Naive thymus-derived CD4-positive, alpha-beta T cell (primary cell): ENCODE data around the gene TATDN2. TPM values are rescaled to one million over a fixed set of nuclear protein-coding genes. Genes with fewer than 3 reads are reported as not detected.
"Not testable (repeated sequence)": the region's sequence is repeated elsewhere in the genome, so short reads cannot be mapped to it uniquely, and the experiment has no call there.

Experiments
- ATAC-seq: fragments of 150-1000 bp; cut with Tn5 transposase; 2 replicates; pipeline ENCODE4 v1.10.0; 2021; ENCODE audit warnings: mild to moderate bottlenecking, moderate library complexity
- CTCF ChIA-PET: fragments of 350-600 bp; sonication (Branson Sonifier 250); formaldehyde crosslinking; loops from one replicate; lab custom pipeline; 2021; ENCODE audit warnings: antibody characterized with exemption; lab: Charles Lee
- POLR2A ChIA-PET: fragments of 350-600 bp; sonication (Branson Sonifier 250); formaldehyde crosslinking; loops from one replicate; lab custom pipeline; 2021; ENCODE audit warnings: antibody characterized with exemption, inconsistent platforms; lab: Charles Lee
- DNase-seq, 9 donors: peaks; one replicate each; pipeline versions ENCODE4 v3.0.0 to v3.0.0-alpha.2; 2020 to 2022; ENCODE audit warnings: mixed read lengths in 1 of 9
- H3K27ac ChIP-seq: one replicate; pipeline ENCODE4 v1.7.0; 2013; ENCODE audit warnings: mild to moderate bottlenecking, low read depth, low read length, moderate library complexity
- H3K27me3 ChIP-seq, 2 donors: one replicate each; pipeline ENCODE4 v1.7.0; 2013; ENCODE audit warnings: low read length in 2 of 2, mild to moderate bottlenecking in 2 of 2, moderate library complexity in 2 of 2; ENCODE audit not compliant: control insufficient read depth in 2 of 2, insufficient read depth in 2 of 2
- H3K36me3 ChIP-seq, 3 experiments: 1 replicate in 2 of 3; 2 replicates in 1 of 3; pipeline ENCODE4 v1.7.0; 2013; ENCODE audit warnings: low read length in 3 of 3, mild to moderate bottlenecking in 3 of 3, moderate library complexity in 1 of 3; ENCODE audit not compliant: insufficient read depth in 3 of 3, control insufficient read depth in 2 of 3
- H3K4me1 ChIP-seq, 2 donors: one replicate each; pipeline ENCODE4 v1.7.0; 2013; ENCODE audit warnings: low read length in 2 of 2, mild to moderate bottlenecking in 2 of 2, moderate library complexity in 1 of 2; ENCODE audit not compliant: control insufficient read depth in 2 of 2, insufficient read depth in 2 of 2
- H3K4me3 ChIP-seq: 2 replicates; pipeline ENCODE4 v1.7.0; 2013; ENCODE audit warnings: mild to moderate bottlenecking, low read length
- H3K9me3 ChIP-seq, 3 experiments: 1 replicate in 2 of 3; 2 replicates in 1 of 3; pipeline ENCODE4 v1.7.0; 2013; ENCODE audit warnings: low read length in 3 of 3; ENCODE audit not compliant: control insufficient read depth in 2 of 3
- H3K27ac Mint-ChIP-seq, 9 donors: one replicate each; pipeline ENCODE4 v1.8.0; 2020 to 2022; ENCODE audit warnings: mixed read lengths in 9 of 9, mild to moderate bottlenecking in 8 of 9, moderate library complexity in 5 of 9, inconsistent platforms in 2 of 9
- H3K27me3 Mint-ChIP-seq, 5 donors: one replicate each; pipeline ENCODE4 v1.8.0; 2021 to 2022; ENCODE audit warnings: mixed read lengths in 5 of 5, mild to moderate bottlenecking in 1 of 5
- H3K36me3 Mint-ChIP-seq, 5 donors: one replicate each; pipeline ENCODE4 v1.8.0; 2020 to 2022; ENCODE audit warnings: mixed read lengths in 5 of 5, mild to moderate bottlenecking in 3 of 5, inconsistent platforms in 1 of 5
- H3K4me1 Mint-ChIP-seq, 7 donors: one replicate each; pipeline ENCODE4 v1.8.0; 2020 to 2022; ENCODE audit warnings: mixed read lengths in 7 of 7, mild to moderate bottlenecking in 3 of 7, inconsistent platforms in 1 of 7
- H3K4me3 Mint-ChIP-seq, 10 donors: one replicate each; pipeline ENCODE4 v1.8.0; 2020 to 2022; ENCODE audit warnings: mild to moderate bottlenecking in 10 of 10, mixed read lengths in 10 of 10, moderate library complexity in 6 of 10, inconsistent platforms in 2 of 10
- H3K9me3 Mint-ChIP-seq, 11 donors: one replicate each; pipeline ENCODE4 v1.8.0; 2020 to 2022; ENCODE audit warnings: mixed read lengths in 11 of 11, mild to moderate bottlenecking in 4 of 11, inconsistent platforms in 1 of 11, moderate library complexity in 1 of 11
- intact Hi-C, 2 donors: fragments of 100-400 bp; cut with micrococcal nuclease; formaldehyde crosslinking; loops; one replicate each; pipeline ENCODE4 v1.15.1; 2023
- polyA plus RNA-seq, 2 donors: library from polyadenylated mRNA; unstranded; fragments of 300-500 nt; fragmentation: Illumina TruSeq; gene quantifications; one replicate each; pipeline ENCODE4 v1.2.3, GENCODE V29; 2021
- total RNA-seq, 6 experiments: library from RNA in 5 of 6; stranded (reverse) in 5 of 6; gene quantifications; 1 replicate in 5 of 6; 2 replicates in 1 of 6; pipeline ENCODE4 v1.2.3 and lab custom pipeline; 2021 to 2026

The TATDN2 gene
- total and polyA plus RNA-seq, 7 experiments from 2014 or later: 12.9 to 88.8 (median 68.7) TPM

- H3K27me3 ChIP-seq: no peaks in the 10 kb centered on the region
- Mint-ChIP-seq H3K4me3 (peak overlapping the region in 3 of 10 donors; percentile 14 to 28 (median 26)), H3K4me1 (peaks cover 39 to 94% (median 74%) of the 10 kb centered on the region in 7 donors), H3K27ac (peak overlapping the region; percentile 21 to 97 (median 83)), H3K36me3 (peaks cover 11 to 53% (median 38%) of the 10 kb centered on the region in 5 donors), H3K27me3 (no peaks in the 10 kb centered on the region), H3K9me3 (no peaks in the 10 kb centered on the region)
- DNase-seq: no peak
- peaks cover 25 to 35% of the 10 kb centered on the region in 2 donors for H3K4me1 ChIP-seq
- H3K27ac ChIP-seq: no peak overlapping the region
- H3K9me3 ChIP-seq: no peaks in the 10 kb centered on the region
- no peak for ATAC-seq
- intact Hi-C loops: loop anchor here in 1 of 2 donors (5.0 kb wide), 1 partner anchor 62 kb away; the partner anchor contains the start of gene SEC13
- ChIA-PET POLR2A (interaction anchor here (0.5 to 4.7 kb wide), 3 partner anchors 11 to 421 kb away, joined by 3 to 71 read pairs (median 3); partner anchors contain the start of gene TATDN2), CTCF (no interaction called here)
- H3K36me3 ChIP-seq: peaks cover 0 to 44% (median 11%) of the 10 kb centered on the region in 3 experiments
- H3K4me3 ChIP-seq: no peak overlapping the region
These were observed 12.0 kb downstream of the TATDN2 start for GRCh38 chr3:10260211-10260701.

DNA sequence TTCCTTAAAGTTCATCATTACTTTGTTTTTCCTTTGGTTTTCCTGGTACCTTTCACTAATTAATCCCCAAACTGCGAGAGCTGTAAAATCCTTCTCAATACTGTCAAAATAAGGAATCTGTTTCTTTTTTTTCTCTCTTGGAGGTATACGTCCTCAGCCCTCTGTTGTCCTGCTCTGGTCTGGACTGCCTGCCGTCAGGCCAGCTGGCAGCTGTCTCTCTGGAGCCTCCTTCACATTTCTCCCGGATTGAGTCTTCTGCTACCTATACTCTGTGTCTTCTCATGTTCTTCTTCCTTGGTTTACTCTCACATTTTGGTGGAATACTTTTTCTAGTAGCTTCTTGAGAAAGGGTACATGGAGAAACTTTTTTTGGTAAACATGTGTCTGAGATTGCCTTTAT is 13.8 kb downstream of the TATDN2 start:
- peak overlapping the region; percentile 39 to 97 (median 92) for H3K27ac Mint-ChIP-seq
- POLR2A ChIA-PET: interaction anchor here (0.7 to 4.7 kb wide), 6 partner anchors 9 to 329 kb away, joined by 3 to 71 read pairs (median 4); partner anchors contain the start of genes CRELD1 and TATDN2
- peaks cover 37 to 92% (median 72%) of the 10 kb centered on the region in 7 donors for H3K4me1 Mint-ChIP-seq
- H3K27me3 Mint-ChIP-seq: no peaks in the 10 kb centered on the region
- H3K36me3 Mint-ChIP-seq: peaks cover 6 to 53% (median 39%) of the 10 kb centered on the region in 5 donors
- CTCF ChIA-PET: interaction anchor here (0.6 kb wide), 1 partner anchor 26 kb away, joined by 3 read pairs; no protein-coding TSS in a partner anchor
- peak overlapping the region in 8 of 10 donors; percentile 7 to 81 (median 16) for H3K4me3 Mint-ChIP-seq
- DNase-seq (no peak), ATAC-seq (no peak)
- intact Hi-C loops: loop anchor here in 1 of 2 donors (5.0 kb wide), 1 partner anchor 60 kb away; the partner anchor contains the start of gene SEC13
- Histone ChIP-seq H3K27me3 (no peaks in the 10 kb centered on the region), H3K9me3 (no peaks in the 10 kb centered on the region), H3K4me1 (peaks cover 29 to 51% of the 10 kb centered on the region in 2 donors), H3K36me3 (peaks cover 0 to 39% (median 14%) of the 10 kb centered on the region in 3 experiments), H3K27ac (peak overlapping the region; percentile 73), H3K4me3 (no peak overlapping the region)
- H3K9me3 Mint-ChIP-seq: no peaks in the 10 kb centered on the region

- ATAC-seq (peak; percentile 96), DNase-seq (peak; percentile 33 to 76 (median 71))
- Mint-ChIP-seq H3K4me3 (peak overlapping the region; percentile 68 to 87 (median 77)), H3K36me3 (peaks cover 10 to 64% (median 45%) of the 10 kb centered on the region in 5 donors), H3K9me3 (no peaks in the 10 kb centered on the region), H3K27ac (peak overlapping the region; percentile 82 to 97 (median 91)), H3K4me1 (peaks cover 50 to 97% (median 80%) of the 10 kb centered on the region in 7 donors), H3K27me3 (no peaks in the 10 kb centered on the region)
- H3K27ac ChIP-seq: peak overlapping the region; percentile 73
- CTCF ChIA-PET: interaction anchor here (0.7 to 1.6 kb wide), 14 partner anchors 13 to 331 kb away, joined by 3 to 8 read pairs (median 3); partner anchors contain the start of genes EMC3 and TATDN2
- POLR2A ChIA-PET: interaction anchor here (0.5 to 4.7 kb wide), 15 partner anchors 10 to 1011 kb away, joined by 3 to 71 read pairs (median 4); partner anchors contain the start of genes ARPC4, CRELD1, SEC13 and TADA3
- no peaks in the 10 kb centered on the region for H3K9me3 ChIP-seq
- peaks cover 4 to 43% (median 19%) of the 10 kb centered on the region in 3 experiments for H3K36me3 ChIP-seq
- peak overlapping the region; percentile 47 for H3K4me3 ChIP-seq
- no peaks in the 10 kb centered on the region for H3K27me3 ChIP-seq
- intact Hi-C loops: loop anchor here (1.0 to 5.0 kb wide), 9 partner anchors 16 to 277 kb away; partner anchors contain the start of genes TATDN2 (in 2 of the 2), BRK1 (in 1 of the 2), EMC3 (in 1 of the 2) and IRAK2 (in 1 of the 2)
- peaks cover 36 to 62% of the 10 kb centered on the region in 2 donors for H3K4me1 ChIP-seq
These were observed 15.5 kb downstream of the TATDN2 start for GRCh38 chr3:10263646-10264363.

- ChIA-PET CTCF (no interaction called here), POLR2A (interaction anchor here (0.8 to 1.6 kb wide), 2 partner anchors 18 kb away, joined by 3 to 6 read pairs; partner anchors contain the start of gene TATDN2)
- no peak for DNase-seq
- Mint-ChIP-seq H3K27ac (peak overlapping the region; percentile 40 to 86 (median 71)), H3K4me3 (peak overlapping the region; percentile 37 to 79 (median 64)), H3K9me3 (no peaks in the 10 kb centered on the region), H3K27me3 (no peaks in the 10 kb centered on the region), H3K4me1 (peaks cover 43 to 97% (median 78%) of the 10 kb centered on the region in 7 donors), H3K36me3 (peaks cover 10 to 55% (median 39%) of the 10 kb centered on the region in 5 donors)
- H3K9me3 ChIP-seq: no peaks in the 10 kb centered on the region
- peaks cover 36 to 53% of the 10 kb centered on the region in 2 donors for H3K4me1 ChIP-seq
- no peak for ATAC-seq
- H3K4me3 ChIP-seq: no peak overlapping the region
- intact Hi-C loops: loop anchor here in 1 of 2 donors (2.0 kb wide), 2 partner anchors 15 to 279 kb away; partner anchors contain the start of gene EMC3
- H3K27me3 ChIP-seq: no peaks in the 10 kb centered on the region
- H3K36me3 ChIP-seq: peaks cover 9 to 45% (median 20%) of the 10 kb centered on the region in 3 experiments
- no peak overlapping the region for H3K27ac ChIP-seq
These were observed 17.6 kb downstream of the TATDN2 start for GRCh38 chr3:10265833-10266232.

DNA sequence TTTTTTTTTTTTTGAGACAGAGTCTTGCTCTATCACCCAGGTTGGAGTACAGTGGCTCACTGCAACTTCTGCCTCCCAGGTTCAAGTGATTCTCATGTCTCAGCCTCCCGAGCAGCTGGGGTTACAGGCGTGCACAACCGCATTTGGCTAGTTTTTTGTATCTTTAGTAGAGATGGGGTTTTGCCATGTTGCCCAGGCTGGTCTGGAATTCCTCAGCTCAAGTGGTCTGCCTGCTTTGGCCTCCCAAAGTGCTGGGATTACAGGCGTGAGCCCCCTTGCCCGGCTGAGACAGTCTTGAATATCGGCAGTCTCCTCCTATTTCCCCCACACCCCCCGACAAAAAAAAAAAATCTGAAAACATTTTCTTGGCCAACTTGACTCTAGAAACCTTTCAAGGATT is 18.7 kb downstream of the TATDN2 start:
- peaks cover 33 to 52% of the 10 kb centered on the region in 2 donors for H3K4me1 ChIP-seq
- intact Hi-C loops, H3K27me3 Mint-ChIP-seq, CTCF ChIA-PET, ATAC-seq, H3K27ac ChIP-seq, H3K9me3 Mint-ChIP-seq, DNase-seq, H3K9me3 ChIP-seq, H3K27me3 ChIP-seq, H3K4me3 ChIP-seq: not testable (repeated sequence)
- POLR2A ChIA-PET: interaction anchor here (1.6 kb wide), 1 partner anchor 19 kb away, joined by 6 read pairs; the partner anchor contains the start of gene TATDN2
- Mint-ChIP-seq H3K27ac (peak overlapping the region in 6 of 9 donors; percentile 2 to 83 (median 52)), H3K4me1 (peaks cover 36 to 98% (median 75%) of the 10 kb centered on the region in 7 donors), H3K4me3 (peak overlapping the region in 9 of 10 donors; percentile 3 to 74 (median 50)), H3K36me3 (peaks cover 6 to 52% (median 33%) of the 10 kb centered on the region in 5 donors)
- peaks cover 9 to 51% (median 20%) of the 10 kb centered on the region in 3 experiments for H3K36me3 ChIP-seq

DNA sequence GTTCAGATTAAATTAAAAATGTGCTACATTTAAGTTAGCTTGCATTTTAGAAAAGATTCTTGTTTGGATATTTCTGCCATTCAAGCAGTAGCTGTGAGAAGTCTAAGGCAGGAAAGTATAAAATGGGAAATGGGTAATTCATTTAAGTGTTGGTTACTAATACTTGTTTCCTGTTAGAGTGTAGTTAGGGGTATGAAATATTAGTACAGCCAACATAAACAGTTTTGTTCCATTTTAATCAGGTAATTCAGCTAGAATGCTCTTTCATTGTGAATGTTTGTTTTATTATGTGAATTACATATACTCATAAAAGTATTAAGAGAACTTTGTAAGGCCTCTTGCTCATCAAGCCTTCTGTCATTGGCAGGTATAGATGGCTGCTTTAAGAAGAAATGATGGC is 19.9 kb downstream of the TATDN2 start:
- peaks cover 32 to 46% of the 10 kb centered on the region in 2 donors for H3K4me1 ChIP-seq
- Mint-ChIP-seq H3K27ac (peak overlapping the region in 3 of 9 donors; percentile 8 to 79 (median 55)), H3K9me3 (no peaks in the 10 kb centered on the region), H3K36me3 (peaks cover 5 to 50% (median 34%) of the 10 kb centered on the region in 5 donors), H3K4me3 (no peak overlapping the region), H3K4me1 (peaks cover 35 to 95% (median 72%) of the 10 kb centered on the region in 7 donors), H3K27me3 (no peaks in the 10 kb centered on the region)
- ChIA-PET POLR2A (interaction anchor here (0.5 to 0.6 kb wide), 2 partner anchors 143 to 304 kb away, joined by 3 read pairs; no protein-coding TSS in a partner anchor), CTCF (interaction anchor here (1.2 kb wide), 1 partner anchor 102 kb away, joined by 3 read pairs; no protein-coding TSS in a partner anchor)
- H3K27ac ChIP-seq: peak overlapping the region; percentile 14
- no peaks in the 10 kb centered on the region for H3K9me3 ChIP-seq
- no peak for DNase-seq
- intact Hi-C loops: no loop called here
- peaks cover 9 to 52% (median 20%) of the 10 kb centered on the region in 3 experiments for H3K36me3 ChIP-seq
- no peak overlapping the region for H3K4me3 ChIP-seq
- H3K27me3 ChIP-seq: no peaks in the 10 kb centered on the region
- ATAC-seq: no peak
